Measurements from ENCODE around the gene DAP.

GRCh38 chr5:10775646-10776045 is 14.6 kb upstream of the DAP start:
- TF ChIP-seq CTCF (conservative IDR thresholded peaks at IDR 0.05; ENCODE audit: low read depth, low read length) (no peak), POLR2A (IDR thresholded peaks at IDR 0.05; ENCODE audit: low read depth, low read length) (no peak), MAFK (IDR thresholded peaks at IDR 0.05; ENCODE audit: low read depth, low read length) (no peak), USF2 (IDR thresholded peaks at IDR 0.05; ENCODE audit: low read depth, low read length) (no peak), FOS (IDR thresholded peaks at IDR 0.05; ENCODE audit: low read depth, low read length) (no peak), RFX5 (IDR thresholded peaks at IDR 0.05; ENCODE audit: low read depth, low read length) (no peak), CHD1 (IDR thresholded peaks at IDR 0.05; ENCODE audit: low read depth, low read length) (no peak), RAD21 (IDR thresholded peaks at IDR 0.05; ENCODE audit: low read length) (no peak), MAZ (IDR thresholded peaks at IDR 0.05; ENCODE audit: borderline replicate concordance, low read depth, low read length) (no peak), NFE2L2 (IDR thresholded peaks at IDR 0.05; ENCODE audit: low read depth, low read length) (no peak), SMC3 (IDR thresholded peaks at IDR 0.05; ENCODE audit: low read depth, low read length) (no peak), CEBPB (IDR thresholded peaks at IDR 0.05; ENCODE audit: low read depth, low read length) (no peak), ELK1 (IDR thresholded peaks at IDR 0.05; ENCODE audit: borderline replicate concordance, low read depth, low read length) (no peak)
